Liver (tissue), 9 donors: ENCODE data around the gene CCSER2. TPM values are rescaled to one million over a fixed set of nuclear protein-coding genes. Genes with fewer than 3 reads are reported as not detected.

Source experiments
- DNase-seq: peaks from one replicate; pipeline ENCODE4 v3.0.0-alpha.2; 2017; ENCODE audit warnings: low spot score
- H3K27ac ChIP-seq, 2 donors: one replicate each; pipeline ENCODE4 v1.7.0; 2013; ENCODE audit warnings: inconsistent platforms in 2 of 2, low read length in 2 of 2, control low read depth in 1 of 2, low read depth in 1 of 2, mild to moderate bottlenecking in 1 of 2
- H3K27me3 ChIP-seq, 4 donors: one replicate each; pipeline versions ENCODE4 v1.6.1 to v1.7.0; 2013; ENCODE audit warnings: low read length in 3 of 4, inconsistent platforms in 1 of 4, mild to moderate bottlenecking in 1 of 4, moderate library complexity in 1 of 4; ENCODE audit not compliant: control insufficient read depth in 4 of 4, insufficient read depth in 4 of 4
- H3K36me3 ChIP-seq, 4 donors: one replicate each; pipeline versions ENCODE4 v1.6.1 to v1.7.0; 2013; ENCODE audit warnings: low read length in 3 of 4, mild to moderate bottlenecking in 3 of 4, low read depth in 1 of 4, moderate library complexity in 1 of 4; ENCODE audit not compliant: control insufficient read depth in 4 of 4, insufficient read depth in 3 of 4
- H3K4me1 ChIP-seq, 4 donors: one replicate each; pipeline versions ENCODE4 v1.6.1 to v1.7.0; 2013; ENCODE audit warnings: low read length in 3 of 4, mild to moderate bottlenecking in 3 of 4, moderate library complexity in 1 of 4; ENCODE audit not compliant: control insufficient read depth in 4 of 4, insufficient read depth in 4 of 4
- H3K4me3 ChIP-seq, 3 donors: one replicate each; pipeline versions ENCODE4 v1.6.1 to v1.7.0; 2013; ENCODE audit warnings: low read length in 3 of 3, control low read depth in 1 of 3, low read depth in 1 of 3, mild to moderate bottlenecking in 1 of 3
- H3K9ac ChIP-seq, 2 donors: one replicate each; pipeline ENCODE4 v1.7.0; 2013; ENCODE audit warnings: low read length in 2 of 2, mild to moderate bottlenecking in 2 of 2, moderate library complexity in 2 of 2, control low read depth in 1 of 2, low read depth in 1 of 2
- H3K9me3 ChIP-seq, 4 donors: one replicate each; pipeline versions ENCODE4 v1.6.1 to v1.7.0; 2013; ENCODE audit warnings: low read length in 3 of 4; ENCODE audit not compliant: control insufficient read depth in 4 of 4
- ATF3 ChIP-seq: IDR thresholded peaks from 2 replicates; pipeline ENCODE4 v1.6.1; 2016; ENCODE audit warnings: antibody characterized with exemption
- CTCF ChIP-seq: fragments of 150-350 bp; IDR thresholded peaks from 2 replicates; pipeline ENCODE4 v1.5.1; 2017; ENCODE audit warnings: improper control_type of control experiment, low read depth, low read length; ENCODE audit not compliant: missing input control
- EGR1 ChIP-seq, 2 donors: IDR thresholded peaks; 2 replicates each; pipeline ENCODE4 v1.6.1; 2016 to 2018; ENCODE audit warnings: antibody characterized with exemption in 2 of 2, low read depth in 2 of 2
- FOXA1 ChIP-seq: IDR thresholded peaks from 2 replicates; pipeline ENCODE4 v1.6.1; 2016; ENCODE audit warnings: antibody characterized with exemption
- FOXA2 ChIP-seq: IDR thresholded peaks from 2 replicates; pipeline ENCODE4 v1.6.1; 2016; ENCODE audit warnings: antibody characterized with exemption
- GABPA ChIP-seq, 2 donors: IDR thresholded peaks in 1 of 2; conservative IDR thresholded peaks in 1 of 2; 2 replicates each; pipeline ENCODE4 v1.6.1; 2016; ENCODE audit warnings: antibody characterized with exemption in 2 of 2, mild to moderate bottlenecking in 1 of 2, moderate library complexity in 1 of 2
- HNF4A ChIP-seq, 2 donors: conservative IDR thresholded peaks; 2 replicates each; pipeline ENCODE4 v1.6.1; 2016; ENCODE audit warnings: antibody characterized with exemption in 2 of 2, mild to moderate bottlenecking in 2 of 2
- HNF4G ChIP-seq: IDR thresholded peaks from 2 replicates; pipeline ENCODE4 v1.6.1; 2016; ENCODE audit warnings: antibody characterized with exemption
- JUND ChIP-seq, 2 donors: IDR thresholded peaks; 2 replicates each; pipeline ENCODE4 v1.6.1; 2016; ENCODE audit warnings: antibody characterized with exemption in 2 of 2
- MAX ChIP-seq: IDR thresholded peaks from 2 replicates; pipeline ENCODE4 v1.6.1; 2016; ENCODE audit warnings: antibody characterized with exemption
- RAD21 ChIP-seq, 2 donors: IDR thresholded peaks; 2 replicates each; pipeline ENCODE4 v1.6.1; 2016; ENCODE audit warnings: antibody characterized with exemption in 2 of 2, mild to moderate bottlenecking in 2 of 2
- REST ChIP-seq: IDR thresholded peaks from 2 replicates; pipeline ENCODE4 v1.6.1; 2016; ENCODE audit warnings: antibody characterized with exemption, mild to moderate bottlenecking
- RXRA ChIP-seq, 2 donors: IDR thresholded peaks; 2 replicates each; pipeline ENCODE4 v1.6.1; 2017 to 2018; ENCODE audit warnings: antibody characterized with exemption in 2 of 2, mild to moderate bottlenecking in 1 of 2
- SP1 ChIP-seq: IDR thresholded peaks from 2 replicates; pipeline ENCODE4 v1.6.1; 2018; ENCODE audit warnings: antibody characterized with exemption, mild to moderate bottlenecking
- TAF1 ChIP-seq: conservative IDR thresholded peaks from 2 replicates; pipeline ENCODE4 v1.6.1; 2016; ENCODE audit warnings: antibody characterized with exemption, mild to moderate bottlenecking
- YY1 ChIP-seq: IDR thresholded peaks from 2 replicates; pipeline ENCODE4 v1.6.1; 2016; ENCODE audit warnings: antibody characterized with exemption, mild to moderate bottlenecking
- ZBTB33 ChIP-seq: IDR thresholded peaks from 2 replicates; pipeline ENCODE4 v1.6.1; 2016; ENCODE audit warnings: antibody characterized with exemption
- WGBS: extraction: QIAGEN DNeasy Blood & Tissue Kit; methylation state at CpG from one replicate; pipeline ENCODE4 v1.1.7; 2013; 5-methylcytosine and 5-hydroxymethylcytosine counted together
- polyA plus RNA-seq, 2 donors: library from polyadenylated mRNA; stranded (reverse) in 1 of 2; unstranded in 1 of 2; fragments of 200-250 nt in 1 of 2; fragments of >200 nt in 1 of 2; fragmentation: Nextera tagmentation in 1 of 2; extraction: Ambion mirVana in 1 of 2; gene quantifications; one replicate each; pipeline versions ENCODE4 v1.2.1 to v1.2.3, GENCODE V29; 2013 to 2015
- total RNA-seq, 2 donors: library from RNA; depleted of rRNA; stranded (reverse); fragments of >200 nt; gene quantifications; one replicate each; pipeline ENCODE4 v1.2.3, GENCODE V29; 2014
- donor health status: healthy.
- donor health status: healthy.
- donor health status: healthy.
- donor health status: healthy.
- donor health status: healthy.

CCSER2 gene
- total and polyA plus RNA-seq, 4 donors = 5.6 to 18.2 (median 12.1) TPM

- no peaks in the 10 kb centered on the region for H3K9me3 ChIP-seq
- H3K4me1 ChIP-seq = peaks cover 4 to 26% (median 11%) of the 10 kb centered on the region in 4 donors
- H3K27ac ChIP-seq = no peak overlapping the region
- H3K27me3 ChIP-seq = no peaks in the 10 kb centered on the region
- WGBS = 81% methylated on average over 2 of the region's 2 CpGs
- no peak overlapping the region for H3K9ac ChIP-seq
- H3K4me3 ChIP-seq = no peak overlapping the region
- DNase-seq = no peak
- no peaks in the 10 kb centered on the region for H3K36me3 ChIP-seq
- no peak for TF ChIP-seq REST
- TF ChIP-seq FOXA1 = no peak
- TF ChIP-seq TAF1 = no peak
- TF ChIP-seq HNF4G = no peak
- no peak for TF ChIP-seq SP1
- no peak for TF ChIP-seq ATF3
- TF ChIP-seq ZBTB33 = no peak
- TF ChIP-seq MAX = no peak
- no peak for TF ChIP-seq JUND (IDR thresholded peaks at IDR 0.05)
- no peak for TF ChIP-seq RAD21 (IDR thresholded peaks at IDR 0.05)
- no peak for TF ChIP-seq RXRA (IDR thresholded peaks at IDR 0.05)
- no peak for TF ChIP-seq EGR1 (IDR thresholded peaks at IDR 0.05; ENCODE audit: low read depth in 2 of 2)
- TF ChIP-seq HNF4A (conservative IDR thresholded peaks at IDR 0.05) = no peak
- no peak for TF ChIP-seq CTCF
- no peak for TF ChIP-seq YY1
- no peak for TF ChIP-seq FOXA2
- TF ChIP-seq GABPA (IDR thresholded peaks at IDR 0.05 in 1 of 2, conservative IDR thresholded peaks at IDR 0.05 in 1 of 2) = no peak
These were observed 5.6 kb downstream of the CCSER2 start for GRCh38 chr10:84333864-84334451.
